Stimulated activated CD4-positive, alpha-beta T cell treated with anti-CD3 and anti-CD28 coated beads, Interleukin-12 subunit alpha, Interleukin-12 subunit beta, amount 100 ng/mL, for 48 hours (primary cell): ENCODE data around the gene YJEFN3.

Experiments
- DNase-seq, 3 donors: peaks; one replicate each; pipeline ENCODE4 v3.0.0-alpha.2; 2020; ENCODE audit warnings: low read depth in 2 of 3, low spot score in 1 of 3

Gene YJEFN3

DNA sequence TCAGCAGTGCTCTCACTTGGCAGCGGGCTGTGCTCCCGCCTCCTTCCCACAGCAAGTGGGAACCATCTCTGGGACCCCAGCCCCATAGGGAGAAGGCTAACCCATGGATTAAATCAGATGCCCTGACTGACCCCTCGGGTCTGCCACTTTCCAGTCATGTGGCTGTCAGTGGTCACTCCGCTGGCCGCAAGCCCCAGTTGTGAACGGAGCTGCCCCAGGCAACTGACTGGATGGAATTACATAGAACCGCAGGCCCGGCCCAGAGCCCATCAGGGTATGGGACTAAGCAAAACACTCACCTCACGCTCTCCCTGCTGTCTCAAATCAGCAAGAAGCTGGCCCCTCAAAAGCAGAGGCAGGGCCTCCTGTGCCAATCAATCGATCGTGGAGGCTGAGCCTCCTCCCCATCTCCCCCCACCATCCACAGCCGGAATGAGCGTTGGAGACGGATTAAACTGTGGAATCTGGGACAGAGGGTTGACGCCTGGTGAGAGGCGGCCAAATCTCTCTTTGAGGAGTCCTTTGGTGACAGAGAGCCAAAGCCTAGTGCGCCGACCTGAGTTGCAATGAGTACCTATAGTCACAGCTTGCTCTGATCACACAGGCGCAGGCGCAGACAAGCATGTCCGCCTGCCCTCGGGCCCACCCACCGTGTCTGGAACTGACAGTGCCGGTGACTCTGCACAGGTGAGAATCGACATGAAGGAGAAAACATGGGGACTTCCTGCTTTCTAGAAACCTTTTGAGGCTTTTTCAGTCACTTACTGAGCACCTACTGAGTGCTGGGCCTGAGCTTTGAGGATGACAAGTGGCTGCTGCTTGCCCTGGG lies 51.0 kb downstream of the YJEFN3 start:
- DNase-seq, result no peak

DNA sequence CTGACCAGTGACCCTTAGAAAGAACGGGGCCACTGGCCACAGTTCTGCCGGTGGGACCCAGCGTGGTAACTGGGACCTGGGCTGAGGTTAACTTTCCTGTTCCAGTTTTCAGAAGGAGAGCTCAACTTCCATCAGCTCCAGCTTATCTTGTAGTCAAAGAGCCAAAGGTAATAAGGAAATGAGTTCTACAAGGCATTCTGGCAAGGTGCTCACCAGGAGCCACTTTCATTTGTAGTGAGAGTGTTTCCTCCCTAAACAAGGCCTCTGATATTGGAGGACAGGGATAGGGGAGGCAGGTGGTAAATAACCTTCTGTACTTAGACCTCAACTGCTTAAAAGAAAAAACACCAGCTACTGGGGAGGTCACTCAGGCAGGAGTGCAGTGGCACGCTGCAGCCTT lies 51.7 kb downstream of the YJEFN3 start:
- no peak for DNase-seq

GRCh38 chr19:19581391-19581790 lies 52.7 kb downstream of the YJEFN3 start:
- DNase-seq, result no peak

DNA sequence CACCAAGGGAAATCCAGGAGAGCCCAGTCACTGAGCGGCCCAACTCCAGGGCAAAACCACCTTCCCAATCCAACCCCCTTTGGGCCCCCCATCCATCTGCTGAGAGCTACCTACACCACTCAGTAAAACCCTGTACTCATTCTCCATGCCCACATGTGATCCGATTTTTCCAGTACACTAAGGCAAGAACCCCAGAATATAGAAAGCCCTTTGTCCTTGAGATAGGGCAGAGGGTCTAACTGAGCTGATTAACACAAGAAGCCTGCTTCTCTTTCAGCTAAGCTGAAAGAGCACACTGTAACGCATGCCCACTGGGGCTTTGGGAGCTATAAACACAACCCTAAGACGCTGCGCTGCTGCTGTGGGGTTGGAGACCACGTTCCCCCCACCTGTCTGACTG lies 53.8 kb downstream of the YJEFN3 start:
- DNase-seq, result no peak

GRCh38 chr19:19584356-19584755 lies 55.6 kb downstream of the YJEFN3 start:
- DNase-seq, result no peak
